ENCODE data around the gene WDFY3.

WDFY3 gene

GRCh38 chr4:84901740-84902281, 64.7 kb downstream of the WDFY3 start:
- DNase-seq: no peak

- no peak for DNase-seq
Measured at GRCh38 chr4:84901173-84901572, 65.3 kb downstream of the WDFY3 start.

GRCh38 chr4:84899616-84900015, 66.9 kb downstream of the WDFY3 start:
- DNase-seq: no peak

GRCh38 chr4:84897516-84897915, 69.0 kb downstream of the WDFY3 start:
- no peak for DNase-seq

GRCh38 chr4:84895283-84895682, 71.2 kb downstream of the WDFY3 start:
- DNase-seq: no peak

GRCh38 chr4:84894621-84895020, 71.9 kb downstream of the WDFY3 start:
- DNase-seq: no peak

- DNase-seq: no peak
Measured at GRCh38 chr4:84892950-84893349, 73.5 kb downstream of the WDFY3 start.

- no peak for DNase-seq
Measured at GRCh38 chr4:84887824-84888223, 78.7 kb downstream of the WDFY3 start.

- no peak for DNase-seq
Measured at GRCh38 chr4:84879651-84880200, 86.8 kb downstream of the WDFY3 start.

- no peak for DNase-seq
Measured at GRCh38 chr4:84878546-84878945, 87.9 kb downstream of the WDFY3 start.

GRCh38 chr4:84878090-84878489, 88.4 kb downstream of the WDFY3 start:
- DNase-seq: no peak

- DNase-seq: no peak
Measured at GRCh38 chr4:84877051-84877833, 89.2 kb downstream of the WDFY3 start.

GRCh38 chr4:84875636-84876371, 90.7 kb downstream of the WDFY3 start:
- no peak for DNase-seq

- no peak for DNase-seq
Measured at GRCh38 chr4:84874619-84875018, 91.9 kb downstream of the WDFY3 start.

GRCh38 chr4:84870398-84871163, 95.9 kb downstream of the WDFY3 start:
- DNase-seq: no peak

- DNase-seq: no peak
Measured at GRCh38 chr4:84866295-84866694, 100.2 kb downstream of the WDFY3 start.

GRCh38 chr4:84865600-84865999, 100.9 kb downstream of the WDFY3 start:
- DNase-seq: no peak

- DNase-seq: no peak
Measured at GRCh38 chr4:84862064-84862463, 104.4 kb downstream of the WDFY3 start.

GRCh38 chr4:84857296-84857695, 109.2 kb downstream of the WDFY3 start:
- DNase-seq: no peak

- DNase-seq: no peak
Measured at GRCh38 chr4:84856468-84857049, 109.9 kb downstream of the WDFY3 start.

GRCh38 chr4:84855774-84856173, 110.7 kb downstream of the WDFY3 start:
- DNase-seq: no peak

GRCh38 chr4:84852081-84852480, 114.4 kb downstream of the WDFY3 start:
- DNase-seq: no peak

Measured in activated CD8-positive, alpha-beta memory T cell treated with anti-CD3 and anti-CD28 coated beads, Interleukin-2, amount 50 U/mL, for 4 hours (primary cell).